ENCODE results near the gene MLST8. TPM values are rescaled to one million over a fixed set of nuclear protein-coding genes. Genes with fewer than 3 reads are reported as not detected.

Gene MLST8
- total and polyA plus RNA-seq, 2 donors (not counting 3 experiments of a cell fraction or from before 2014, with no cell fraction given): 36.9 to 129 TPM

- no peak for TF ChIP-seq JUN (IDR thresholded peaks at IDR 0.05; ENCODE audit: borderline replicate concordance, insufficient read depth, insufficient read length, low read depth)
- TF ChIP-seq EZH2 (IDR thresholded peaks at IDR 0.05; ENCODE audit: borderline replicate concordance, low read depth, low read length, severe bottlenecking): no peak
- TF ChIP-seq FOS (IDR thresholded peaks at IDR 0.05; ENCODE audit: borderline replicate concordance, insufficient read depth, low read length): no peak
- TF ChIP-seq CTCF (IDR thresholded peaks at IDR 0.05; ENCODE audit: extremely low read depth in 1 of 2, insufficient read depth in 1 of 2, low read depth in 1 of 2, low read length in 2 of 2): no peak
- no peak for TF ChIP-seq GATA2 (IDR thresholded peaks at IDR 0.05; ENCODE audit: insufficient read depth, insufficient read length, low read depth, low read length)
- TF ChIP-seq, protein P1, sequence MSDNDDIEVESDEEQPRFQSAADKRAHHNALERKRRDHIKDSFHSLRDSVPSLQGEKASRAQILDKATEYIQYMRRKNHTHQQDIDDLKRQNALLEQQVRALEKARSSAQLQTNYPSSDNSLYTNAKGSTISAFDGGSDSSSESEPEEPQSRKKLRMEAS (IDR thresholded peaks at IDR 0.05; ENCODE audit: insufficient read depth, insufficient read length): no peak
- TF ChIP-seq POLR2AphosphoS5 (IDR thresholded peaks at IDR 0.05; ENCODE audit: insufficient read depth, low read depth, low read length): no peak
- TF ChIP-seq POLR2A (IDR thresholded peaks at IDR 0.05; ENCODE audit: low read depth, low read length): no peak
- no peak for TF ChIP-seq MYC (IDR thresholded peaks at IDR 0.05; ENCODE audit: low read depth, low read length)
- POLR2A ChIA-PET: no interaction called here
- Histone ChIP-seq H3K4me1 (ENCODE audit: control insufficient read depth, extremely low read depth, insufficient read depth, low read length) (peaks cover 13% of the 10 kb centered on the region), H3K27ac (ENCODE audit: insufficient read depth, low read depth, low read length) (no peak overlapping the region), H3K9me1 (replicated peaks; ENCODE audit: control insufficient read depth, extremely low read depth, insufficient read depth, low read length) (no peaks in the 10 kb centered on the region), H2AFZ (ENCODE audit: low read depth, low read length) (no peak overlapping the region), H3K4me2 (ENCODE audit: insufficient read depth, low read length) (no peak overlapping the region), H3K4me3 (replicated peaks in 1 of 3; ENCODE audit: insufficient read depth in 1 of 3, low read depth in 1 of 3, low read length in 3 of 3) (no peak overlapping the region), H3K9me3 (replicated peaks; ENCODE audit: control insufficient read depth, insufficient read depth, low read length) (no peaks in the 10 kb centered on the region), H3K79me2 (ENCODE audit: control insufficient read depth, insufficient read depth, low read length) (peaks cover 32% of the 10 kb centered on the region), H3K27me3 (ENCODE audit: control insufficient read depth in 2 of 2, insufficient read depth in 2 of 2, low read length in 2 of 2) (no peaks in the 10 kb centered on the region), H4K20me1 (replicated peaks; ENCODE audit: control insufficient read depth, extremely low read depth, insufficient read depth, low read length) (no peaks in the 10 kb centered on the region), H3K36me3 (ENCODE audit: control insufficient read depth in 2 of 2, extremely low read depth in 1 of 2, insufficient read depth in 2 of 2, low read length in 2 of 2) (peaks cover 23 to 46% of the 10 kb centered on the region in 2 experiments), H3K9ac (replicated peaks; ENCODE audit: extremely low read depth, insufficient read depth, low read length) (no peak overlapping the region)
- no TSS peak for BruUV-seq (replicated peaks)
- intact Hi-C loops (cut with micrococcal nuclease): no loop called here
- dilution Hi-C loops (cut with MboI; ENCODE audit: extremely low pct_ligation_motif_present, low sequenced_read_pairs): no loop called here
- DNase-seq (ENCODE audit: low read depth, low spot score): no peak
- FAIRE-seq: no peak
- CTCF ChIA-PET: no interaction called here
Measured at GRCh38 chr16:2175454-2175853, 29.8 kb upstream of the MLST8 start.

Measured in endothelial cell of umbilical vein (primary cell).